Measurements from ENCODE around the gene ACTR2.
"Not testable (repeated sequence)": the region's sequence is repeated elsewhere in the genome, so short reads cannot be mapped to it uniquely, and the experiment has no call there.

DNA sequence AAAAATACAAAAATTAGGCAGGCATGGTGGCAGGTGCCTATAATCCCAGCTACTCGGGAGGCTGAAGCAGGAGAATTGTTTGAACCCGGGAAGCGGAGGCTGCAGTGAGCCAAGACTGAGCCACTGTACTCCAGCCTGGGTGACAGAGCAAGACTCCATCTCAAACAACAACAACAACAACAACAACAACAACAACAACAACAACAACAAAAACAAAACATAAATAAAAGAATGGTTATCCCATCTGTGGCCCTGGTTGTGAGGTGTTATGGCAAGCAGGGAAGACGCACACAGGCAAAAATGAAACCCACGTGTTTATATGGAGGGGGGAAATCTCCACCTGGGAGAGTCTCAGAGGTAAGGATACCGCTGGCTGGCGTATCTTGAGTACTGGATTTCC lies 89.7 kb downstream of the ACTR2 start:
- not testable (repeated sequence) for TF ChIP-seq POLR2AphosphoS5 (IDR thresholded peaks at IDR 0.05; ENCODE audit: low read depth, low read length); POLR2A (IDR thresholded peaks at IDR 0.05; ENCODE audit: borderline replicate concordance, extremely low read depth, insufficient read depth, insufficient read length); SP1 (IDR thresholded peaks at IDR 0.05; ENCODE audit: low read depth); RAD21 (IDR thresholded peaks at IDR 0.05; ENCODE audit: low read depth); ZNF274 (IDR thresholded peaks at IDR 0.05; ENCODE audit: low read depth, low read length); SRF (IDR thresholded peaks at IDR 0.05; ENCODE audit: low read depth); SIN3A (IDR thresholded peaks at IDR 0.05; ENCODE audit: low read depth); EGR1 (IDR thresholded peaks at IDR 0.05; ENCODE audit: low read depth); YY1 (IDR thresholded peaks at IDR 0.05; ENCODE audit: extremely low read depth, insufficient replicate concordance, low read depth, low read length); CEBPB (IDR thresholded peaks at IDR 0.05; ENCODE audit: low read depth)
- TF ChIP-seq, protein P1, sequence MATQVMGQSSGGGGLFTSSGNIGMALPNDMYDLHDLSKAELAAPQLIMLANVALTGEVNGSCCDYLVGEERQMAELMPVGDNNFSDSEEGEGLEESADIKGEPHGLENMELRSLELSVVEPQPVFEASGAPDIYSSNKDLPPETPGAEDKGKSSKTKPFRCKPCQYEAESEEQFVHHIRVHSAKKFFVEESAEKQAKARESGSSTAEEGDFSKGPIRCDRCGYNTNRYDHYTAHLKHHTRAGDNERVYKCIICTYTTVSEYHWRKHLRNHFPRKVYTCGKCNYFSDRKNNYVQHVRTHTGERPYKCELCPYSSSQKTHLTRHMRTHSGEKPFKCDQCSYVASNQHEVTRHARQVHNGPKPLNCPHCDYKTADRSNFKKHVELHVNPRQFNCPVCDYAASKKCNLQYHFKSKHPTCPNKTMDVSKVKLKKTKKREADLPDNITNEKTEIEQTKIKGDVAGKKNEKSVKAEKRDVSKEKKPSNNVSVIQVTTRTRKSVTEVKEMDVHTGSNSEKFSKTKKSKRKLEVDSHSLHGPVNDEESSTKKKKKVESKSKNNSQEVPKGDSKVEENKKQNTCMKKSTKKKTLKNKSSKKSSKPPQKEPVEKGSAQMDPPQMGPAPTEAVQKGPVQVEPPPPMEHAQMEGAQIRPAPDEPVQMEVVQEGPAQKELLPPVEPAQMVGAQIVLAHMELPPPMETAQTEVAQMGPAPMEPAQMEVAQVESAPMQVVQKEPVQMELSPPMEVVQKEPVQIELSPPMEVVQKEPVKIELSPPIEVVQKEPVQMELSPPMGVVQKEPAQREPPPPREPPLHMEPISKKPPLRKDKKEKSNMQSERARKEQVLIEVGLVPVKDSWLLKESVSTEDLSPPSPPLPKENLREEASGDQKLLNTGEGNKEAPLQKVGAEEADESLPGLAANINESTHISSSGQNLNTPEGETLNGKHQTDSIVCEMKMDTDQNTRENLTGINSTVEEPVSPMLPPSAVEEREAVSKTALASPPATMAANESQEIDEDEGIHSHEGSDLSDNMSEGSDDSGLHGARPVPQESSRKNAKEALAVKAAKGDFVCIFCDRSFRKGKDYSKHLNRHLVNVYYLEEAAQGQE (IDR thresholded peaks at IDR 0.05; ENCODE audit: low read depth) = not testable (repeated sequence)
- TF ChIP-seq, protein P2, sequence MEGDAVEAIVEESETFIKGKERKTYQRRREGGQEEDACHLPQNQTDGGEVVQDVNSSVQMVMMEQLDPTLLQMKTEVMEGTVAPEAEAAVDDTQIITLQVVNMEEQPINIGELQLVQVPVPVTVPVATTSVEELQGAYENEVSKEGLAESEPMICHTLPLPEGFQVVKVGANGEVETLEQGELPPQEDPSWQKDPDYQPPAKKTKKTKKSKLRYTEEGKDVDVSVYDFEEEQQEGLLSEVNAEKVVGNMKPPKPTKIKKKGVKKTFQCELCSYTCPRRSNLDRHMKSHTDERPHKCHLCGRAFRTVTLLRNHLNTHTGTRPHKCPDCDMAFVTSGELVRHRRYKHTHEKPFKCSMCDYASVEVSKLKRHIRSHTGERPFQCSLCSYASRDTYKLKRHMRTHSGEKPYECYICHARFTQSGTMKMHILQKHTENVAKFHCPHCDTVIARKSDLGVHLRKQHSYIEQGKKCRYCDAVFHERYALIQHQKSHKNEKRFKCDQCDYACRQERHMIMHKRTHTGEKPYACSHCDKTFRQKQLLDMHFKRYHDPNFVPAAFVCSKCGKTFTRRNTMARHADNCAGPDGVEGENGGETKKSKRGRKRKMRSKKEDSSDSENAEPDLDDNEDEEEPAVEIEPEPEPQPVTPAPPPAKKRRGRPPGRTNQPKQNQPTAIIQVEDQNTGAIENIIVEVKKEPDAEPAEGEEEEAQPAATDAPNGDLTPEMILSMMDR (IDR thresholded peaks at IDR 0.05 in 2 of 3, conservative IDR thresholded peaks at IDR 0.05 in 1 of 3; ENCODE audit: borderline replicate concordance in 1 of 3, insufficient read depth in 1 of 3, low read depth in 2 of 3, low read length in 2 of 3) = not testable (repeated sequence)
- TF ChIP-seq, protein P3, sequence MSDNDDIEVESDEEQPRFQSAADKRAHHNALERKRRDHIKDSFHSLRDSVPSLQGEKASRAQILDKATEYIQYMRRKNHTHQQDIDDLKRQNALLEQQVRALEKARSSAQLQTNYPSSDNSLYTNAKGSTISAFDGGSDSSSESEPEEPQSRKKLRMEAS (IDR thresholded peaks at IDR 0.05) = not testable (repeated sequence)
- TF ChIP-seq, protein P4, sequence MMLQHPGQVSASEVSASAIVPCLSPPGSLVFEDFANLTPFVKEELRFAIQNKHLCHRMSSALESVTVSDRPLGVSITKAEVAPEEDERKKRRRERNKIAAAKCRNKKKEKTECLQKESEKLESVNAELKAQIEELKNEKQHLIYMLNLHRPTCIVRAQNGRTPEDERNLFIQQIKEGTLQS (IDR thresholded peaks at IDR 0.05) = not testable (repeated sequence)
